Measurements from ENCODE around the gene NPAT. TPM values are rescaled to one million over a fixed set of nuclear protein-coding genes. Genes with fewer than 3 reads are reported as not detected.

Gene NPAT
- total RNA-seq, 1 experiment from 2014 or later = 3.3 TPM

- Histone ChIP-seq H3K9me3 (no peaks in the 10 kb centered on the region), H3K36me3 (peaks cover 18% of the 10 kb centered on the region), H3K27me3 (no peaks in the 10 kb centered on the region), H3K4me3 (peak overlapping the region; percentile 79)
- no peak for DNase-seq
Measured at GRCh38 chr11:108223348-108224149, 1.1 kb upstream of the NPAT start.

DNA sequence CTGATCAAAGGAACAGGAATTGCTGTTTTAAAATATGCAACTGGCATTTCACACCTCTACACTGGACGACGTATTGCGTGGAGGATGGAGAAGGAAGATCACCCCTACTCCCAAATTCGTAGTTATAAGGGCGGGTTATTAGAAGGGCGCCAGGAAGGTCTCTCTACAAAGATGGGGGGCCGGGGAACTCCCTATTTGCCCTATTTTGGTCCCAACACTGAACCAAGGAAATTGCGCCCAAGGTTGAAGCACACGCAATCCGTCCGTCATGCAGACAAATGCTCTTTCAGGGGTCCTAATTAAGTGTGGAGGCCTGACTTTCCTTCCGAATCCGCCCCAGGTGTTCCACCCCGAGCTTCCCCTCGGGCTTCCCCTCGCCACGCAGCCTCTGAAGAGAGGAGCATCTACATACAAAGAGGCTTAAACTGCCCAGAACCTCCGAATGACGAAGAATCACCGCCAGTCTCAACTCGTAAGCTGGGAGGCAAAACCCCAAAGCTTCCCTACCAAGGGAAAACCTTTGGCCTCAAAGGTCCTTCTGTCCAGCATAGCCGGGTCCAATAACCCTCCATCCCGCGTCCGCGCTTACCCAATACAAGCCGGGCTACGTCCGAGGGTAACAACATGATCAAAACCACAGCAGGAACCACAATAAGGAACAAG is 396 bp downstream of the NPAT start:
- Histone ChIP-seq H3K4me3 (peak overlapping the region; percentile 79), H3K9me3 (no peaks in the 10 kb centered on the region), H3K27me3 (no peaks in the 10 kb centered on the region), H3K36me3 (peaks cover 18% of the 10 kb centered on the region)
- no peak for DNase-seq

GRCh38 chr11:108221371-108221770 is 1.1 kb downstream of the NPAT start:
- Histone ChIP-seq H3K27me3 (no peaks in the 10 kb centered on the region), H3K4me3 (peak overlapping the region; percentile 79), H3K9me3 (no peaks in the 10 kb centered on the region), H3K36me3 (peaks cover 18% of the 10 kb centered on the region)
- DNase-seq = no peak

- no peak for DNase-seq
- peak overlapping the region; percentile 79 for H3K4me3 ChIP-seq
- no peaks in the 10 kb centered on the region for H3K27me3 ChIP-seq
- peaks cover 18% of the 10 kb centered on the region for H3K36me3 ChIP-seq
- H3K9me3 ChIP-seq = no peaks in the 10 kb centered on the region
Measured at GRCh38 chr11:108220721-108221336, 1.6 kb downstream of the NPAT start.

GRCh38 chr11:108218912-108219783 is 3.3 kb downstream of the NPAT start:
- peaks cover 18% of the 10 kb centered on the region for H3K36me3 ChIP-seq
- no peak for DNase-seq
- no peak overlapping the region for H3K4me3 ChIP-seq
- H3K27me3 ChIP-seq = no peaks in the 10 kb centered on the region
- no peaks in the 10 kb centered on the region for H3K9me3 ChIP-seq

DNA sequence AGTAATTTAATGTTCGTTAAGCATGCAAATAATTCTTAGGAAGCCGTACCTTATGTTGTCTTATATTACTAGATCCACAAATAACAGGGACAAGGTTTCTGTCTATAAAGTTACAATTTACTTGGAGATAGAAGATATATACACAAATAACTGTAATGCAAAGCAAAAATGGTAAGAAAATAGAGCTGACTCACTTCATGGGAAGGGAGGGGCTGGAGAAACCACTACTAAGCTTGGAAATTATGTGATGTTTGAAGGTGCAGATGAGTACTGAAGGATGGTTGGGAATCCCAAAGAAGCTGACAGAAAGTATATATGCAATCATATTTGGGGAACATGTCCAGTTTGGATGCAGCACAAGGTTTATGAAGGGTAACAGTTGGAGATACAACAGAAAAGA is 4.0 kb downstream of the NPAT start:
- Histone ChIP-seq H3K9me3 (no peaks in the 10 kb centered on the region), H3K4me3 (no peak overlapping the region), H3K36me3 (peaks cover 25% of the 10 kb centered on the region), H3K27me3 (no peaks in the 10 kb centered on the region)
- no peak for DNase-seq

DNA sequence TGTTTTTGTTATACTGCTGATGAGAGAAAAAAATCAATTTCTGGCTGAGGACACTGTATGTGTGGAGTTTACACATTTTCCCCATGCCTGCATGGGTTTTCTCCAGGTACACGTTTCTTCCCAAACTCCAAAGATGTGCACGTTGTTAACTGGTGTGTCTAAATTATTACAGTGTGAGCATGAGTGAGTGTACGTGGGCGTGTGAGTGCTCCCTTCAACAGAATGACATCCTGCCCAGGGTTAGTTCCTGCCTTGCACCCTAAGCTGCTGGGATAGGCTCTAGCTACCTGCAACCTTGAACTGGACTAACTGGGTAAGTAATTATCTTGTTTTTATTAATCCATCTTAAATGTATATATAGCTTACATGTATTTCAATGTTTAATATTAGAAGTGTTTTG is 5.5 kb downstream of the NPAT start:
- no peak for DNase-seq
- Histone ChIP-seq H3K27me3 (no peaks in the 10 kb centered on the region), H3K36me3 (peaks cover 34% of the 10 kb centered on the region), H3K9me3 (no peaks in the 10 kb centered on the region), H3K4me3 (no peak overlapping the region)

GRCh38 chr11:108213784-108214183 is 8.7 kb downstream of the NPAT start:
- no peaks in the 10 kb centered on the region for H3K27me3 ChIP-seq
- no peak for DNase-seq
- H3K4me3 ChIP-seq = no peak overlapping the region
- peaks cover 44% of the 10 kb centered on the region for H3K36me3 ChIP-seq
- no peaks in the 10 kb centered on the region; the same call in 1 of the 2 replicates for H3K9me3 ChIP-seq

DNA sequence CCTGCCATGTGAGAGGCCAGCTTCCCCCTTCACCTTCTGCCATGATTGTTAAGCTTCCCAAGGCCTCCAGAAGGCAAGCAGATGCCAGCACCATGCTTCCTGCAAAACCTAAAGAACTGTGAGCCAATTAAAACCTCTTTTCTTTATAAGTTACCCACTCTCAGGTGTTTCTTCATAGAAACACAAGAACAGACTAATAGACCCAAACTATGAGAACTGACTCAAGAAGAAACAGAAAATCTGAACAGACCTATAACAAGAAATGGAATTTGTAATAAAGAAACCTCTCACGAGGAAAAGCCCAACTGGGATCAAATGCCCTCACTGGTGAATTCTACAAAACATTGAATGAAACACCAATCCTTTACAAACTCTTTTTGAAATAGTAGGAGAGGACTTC is 12.0 kb downstream of the NPAT start:
- H3K4me3 ChIP-seq = no peak overlapping the region
- peaks cover 69% of the 10 kb centered on the region for H3K36me3 ChIP-seq
- peaks cover 13% of the 10 kb centered on the region for H3K9me3 ChIP-seq
- no peaks in the 10 kb centered on the region for H3K27me3 ChIP-seq
- no peak for DNase-seq

DNA sequence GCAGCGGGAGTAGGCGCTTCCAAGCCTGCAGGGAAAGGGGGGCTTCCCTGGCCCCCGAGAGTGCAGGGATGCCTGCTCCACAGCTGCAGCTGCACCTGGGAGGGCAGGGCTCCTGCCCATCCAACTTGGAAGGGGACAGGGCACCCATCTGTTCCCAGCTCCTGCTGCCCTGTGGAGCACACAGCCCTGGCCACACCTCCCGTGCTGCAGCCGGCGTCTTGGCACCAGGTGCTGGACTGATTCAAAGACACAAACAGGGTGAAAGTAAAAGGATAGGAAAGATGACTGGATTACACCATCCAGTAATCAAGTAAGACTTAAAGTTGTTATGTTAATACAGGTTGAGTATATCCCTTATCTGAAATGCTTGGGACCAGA is 14.8 kb downstream of the NPAT start:
- H3K4me3 ChIP-seq = no peak overlapping the region
- peaks cover 20% of the 10 kb centered on the region for H3K9me3 ChIP-seq
- no peaks in the 10 kb centered on the region for H3K27me3 ChIP-seq
- peaks cover 80% of the 10 kb centered on the region for H3K36me3 ChIP-seq
- no peak for DNase-seq

DNA sequence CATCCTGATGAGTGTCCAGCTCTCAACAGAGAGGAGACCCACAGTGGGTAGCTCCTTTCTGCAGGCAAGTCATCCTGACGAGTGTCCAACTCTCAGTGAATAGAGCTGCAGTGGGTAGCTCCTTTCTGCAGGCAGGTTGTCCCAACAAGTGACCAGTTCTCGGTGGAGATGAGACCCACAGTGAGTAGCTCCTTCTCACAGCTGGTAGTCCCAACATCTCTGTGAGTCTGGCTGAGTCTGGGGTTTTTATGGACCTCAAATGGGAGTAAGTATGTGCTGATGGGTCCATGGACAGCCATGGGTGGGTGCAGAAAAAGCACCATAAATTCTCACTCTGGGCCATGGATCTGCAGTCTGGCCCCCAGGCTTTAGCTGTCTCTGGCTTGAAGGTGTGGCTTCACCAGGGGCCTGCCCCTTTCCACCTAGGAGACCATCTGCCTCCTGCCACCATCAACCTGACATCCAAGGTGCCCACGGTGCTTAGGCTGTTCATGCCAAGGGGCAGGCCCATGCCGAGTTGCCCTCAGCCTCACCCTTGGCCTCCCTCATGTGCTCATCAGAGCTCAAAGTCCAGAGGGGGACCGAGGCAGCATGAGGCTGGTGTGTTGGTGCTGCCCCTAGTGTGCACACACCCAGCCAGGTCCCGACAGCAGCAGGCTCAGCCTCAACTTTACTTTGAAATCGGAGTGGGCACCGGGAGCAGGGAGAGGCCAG is 15.3 kb downstream of the NPAT start:
- DNase-seq = no peak
- no peak overlapping the region for H3K4me3 ChIP-seq
- peaks cover 83% of the 10 kb centered on the region for H3K36me3 ChIP-seq
- H3K9me3 ChIP-seq = peaks cover 20% of the 10 kb centered on the region
- H3K27me3 ChIP-seq = no peaks in the 10 kb centered on the region

GRCh38 chr11:108206171-108206570 is 16.3 kb downstream of the NPAT start:
- DNase-seq = peak; percentile 41
- no peak overlapping the region for H3K4me3 ChIP-seq
- H3K9me3 ChIP-seq = peaks cover 20% of the 10 kb centered on the region
- no peaks in the 10 kb centered on the region for H3K27me3 ChIP-seq
- peaks cover 79% of the 10 kb centered on the region for H3K36me3 ChIP-seq

- no peak for DNase-seq
Measured at GRCh38 chr11:108204929-108205499, 17.4 kb downstream of the NPAT start.

DNA sequence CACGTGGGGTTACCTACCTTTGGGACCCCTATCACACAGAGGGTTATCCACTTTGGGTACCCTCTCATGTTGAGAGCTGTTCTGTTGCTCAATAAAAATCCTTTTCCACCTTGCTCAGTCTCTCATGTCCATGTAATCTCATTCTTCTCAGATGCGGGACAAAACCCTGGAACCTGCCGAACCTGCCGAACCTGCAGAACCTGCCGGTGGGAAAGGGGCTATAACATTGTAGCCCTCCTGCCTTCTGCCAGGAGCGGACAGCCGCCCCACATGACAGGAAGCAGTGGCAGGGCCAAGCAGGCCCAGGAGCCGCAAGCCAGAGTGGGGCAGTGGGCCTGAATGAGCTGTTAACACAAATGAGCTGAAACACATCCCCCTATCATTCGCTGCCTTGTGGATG is 18.1 kb downstream of the NPAT start:
- peaks cover 71% of the 10 kb centered on the region for H3K36me3 ChIP-seq
- H3K9me3 ChIP-seq = peaks cover 20% of the 10 kb centered on the region
- H3K4me3 ChIP-seq = no peak overlapping the region
- DNase-seq = no peak
- no peaks in the 10 kb centered on the region for H3K27me3 ChIP-seq

More at GRCh38 chr11:108204929-108205499, 17.4 kb downstream of the NPAT start:
- Histone ChIP-seq H3K4me3 (no peak overlapping the region), H3K36me3 (peaks cover 70% of the 10 kb centered on the region), H3K9me3 (peaks cover 20% of the 10 kb centered on the region), H3K27me3 (no peaks in the 10 kb centered on the region)

GRCh38 chr11:108203075-108203474 is 19.4 kb downstream of the NPAT start:
- Histone ChIP-seq H3K36me3 (peaks cover 58% of the 10 kb centered on the region), H3K27me3 (no peaks in the 10 kb centered on the region), H3K9me3 (peaks cover 20% of the 10 kb centered on the region), H3K4me3 (no peak overlapping the region)
- no peak for DNase-seq
